Body of pancreas (tissue), 4 donors: ENCODE results near the gene ANGPTL8. TPM values are rescaled to one million over a fixed set of nuclear protein-coding genes. Genes with fewer than 3 reads are reported as not detected.

Source experiments
- ATAC-seq: fragments of 150-250 bp; one replicate; pipeline ENCODE4 v1.9.1; 2016
- DNase-seq, 4 donors: peaks; one replicate each; pipeline ENCODE4 v3.0.0-alpha.2; 2019
- H3K27ac ChIP-seq, 4 donors: fragments of 200-600 bp; sonication (generic); 1 replicate in 3 of 4; 2 replicates in 1 of 4; pipeline versions ENCODE4 v1.5.1 to v1.6.1; 2016 to 2019; ENCODE audit warnings: mild to moderate bottlenecking in 1 of 4, mixed read lengths in 1 of 4, moderate library complexity in 1 of 4
- H3K27me3 ChIP-seq, 2 donors: fragments of 200-600 bp; sonication (generic); one replicate each; pipeline ENCODE4 v1.6.0; 2016; ENCODE audit warnings: mild to moderate bottlenecking in 1 of 2
- H3K36me3 ChIP-seq, 2 donors: fragments of 200-600 bp; sonication (generic); replicated peaks in 1 of 2; 2 replicates each; pipeline ENCODE4 v1.5.1; 2016; ENCODE audit warnings: low read depth in 2 of 2; ENCODE audit not compliant: insufficient read depth in 1 of 2
- H3K4me1 ChIP-seq: fragments of 200-600 bp; sonication (generic); one replicate; pipeline ENCODE4 v1.6.0; 2016
- H3K4me3 ChIP-seq, 2 donors: fragments of 200-600 bp; sonication (generic); 1 replicate in 1 of 2; 2 replicates in 1 of 2; pipeline ENCODE4 v1.5.1; 2016 to 2019
- H3K9me3 ChIP-seq, 3 donors: fragments of 200-600 bp; sonication (generic); 1 replicate in 2 of 3; 2 replicates in 1 of 3; pipeline ENCODE4 v1.5.1; 2016
- POLR2A ChIP-seq, 3 donors: fragments of 450-650 bp; IDR thresholded peaks; one replicate each; pipeline ENCODE4 v1.6.1; 2016; ENCODE audit warnings: antibody characterized with exemption in 3 of 3, mild to moderate bottlenecking in 2 of 3
- WGBS, 2 donors: methylation state at CpG; one replicate each; pipeline ENCODE4 v1.1.5; 2017; 5-methylcytosine and 5-hydroxymethylcytosine counted together
- intact Hi-C: fragments of 100-400 bp; cut with DNase I; formaldehyde crosslinking; loops from one replicate; pipeline ENCODE4 v1.15.1; 2023
- total RNA-seq, 2 donors: library from RNA; depleted of rRNA; stranded (reverse); fragments of >200 nt; gene quantifications; one replicate each; pipeline ENCODE4 v1.1.0, GENCODE V29; 2016
- TF ChIP-seq, protein P1 (sequence below), 7 experiments: fragments of 450-650 bp in 4 of 7; fragments of 200-600 bp in 3 of 7; sonication (generic) in 3 of 7; IDR thresholded peaks; one replicate each; pipeline ENCODE4 v1.5.1; 2016 to 2019; ENCODE audit warnings: antibody characterized with exemption in 7 of 7

The ANGPTL8 gene
- total RNA-seq, 2 donors from 2014 or later: not detected

DNA sequence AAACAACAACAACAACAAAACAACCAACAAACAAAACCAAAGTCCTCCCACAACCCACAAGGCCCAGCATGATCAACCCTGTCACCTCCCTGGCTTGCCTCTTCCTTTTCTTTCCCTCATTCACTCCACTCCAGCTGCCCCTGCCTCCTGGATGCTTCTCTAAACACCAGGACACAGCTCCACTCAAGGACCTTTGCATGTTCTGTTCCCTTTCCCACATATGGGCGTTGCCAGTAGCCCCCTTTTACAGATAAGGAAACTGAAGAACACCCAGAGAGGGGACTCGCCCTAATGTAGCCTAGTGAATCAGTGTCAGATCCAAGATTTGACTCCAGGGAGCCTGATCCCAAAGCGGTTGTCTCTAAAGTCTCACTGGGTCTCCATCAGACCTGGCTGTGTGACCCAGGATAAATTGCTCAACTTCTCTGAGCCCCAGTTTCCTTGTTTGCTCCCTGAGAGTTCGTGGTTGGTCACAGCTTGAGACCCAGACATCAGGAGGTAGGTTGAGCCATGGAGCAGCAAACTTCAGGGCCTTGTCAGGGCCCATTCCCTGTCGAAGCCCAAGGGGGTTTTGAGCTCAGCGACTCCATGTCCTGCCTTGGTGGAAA, 25.9 kb downstream of the ANGPTL8 start:
- Histone ChIP-seq H3K36me3 (no peaks in the 10 kb centered on the region), H3K27ac (peak overlapping the region; percentile 9 to 61 (median 30)), H3K4me3 (no peak overlapping the region), H3K9me3 (no peaks in the 10 kb centered on the region), H3K4me1 (peaks cover 27% of the 10 kb centered on the region), H3K27me3 (no peaks in the 10 kb centered on the region)
- no peak for DNase-seq
- intact Hi-C loops: no loop called here
- TF ChIP-seq POLR2A (IDR thresholded peaks at IDR 0.05): no peak
- TF ChIP-seq, protein P1, sequence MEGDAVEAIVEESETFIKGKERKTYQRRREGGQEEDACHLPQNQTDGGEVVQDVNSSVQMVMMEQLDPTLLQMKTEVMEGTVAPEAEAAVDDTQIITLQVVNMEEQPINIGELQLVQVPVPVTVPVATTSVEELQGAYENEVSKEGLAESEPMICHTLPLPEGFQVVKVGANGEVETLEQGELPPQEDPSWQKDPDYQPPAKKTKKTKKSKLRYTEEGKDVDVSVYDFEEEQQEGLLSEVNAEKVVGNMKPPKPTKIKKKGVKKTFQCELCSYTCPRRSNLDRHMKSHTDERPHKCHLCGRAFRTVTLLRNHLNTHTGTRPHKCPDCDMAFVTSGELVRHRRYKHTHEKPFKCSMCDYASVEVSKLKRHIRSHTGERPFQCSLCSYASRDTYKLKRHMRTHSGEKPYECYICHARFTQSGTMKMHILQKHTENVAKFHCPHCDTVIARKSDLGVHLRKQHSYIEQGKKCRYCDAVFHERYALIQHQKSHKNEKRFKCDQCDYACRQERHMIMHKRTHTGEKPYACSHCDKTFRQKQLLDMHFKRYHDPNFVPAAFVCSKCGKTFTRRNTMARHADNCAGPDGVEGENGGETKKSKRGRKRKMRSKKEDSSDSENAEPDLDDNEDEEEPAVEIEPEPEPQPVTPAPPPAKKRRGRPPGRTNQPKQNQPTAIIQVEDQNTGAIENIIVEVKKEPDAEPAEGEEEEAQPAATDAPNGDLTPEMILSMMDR (IDR thresholded peaks at IDR 0.05): no peak
- 62 to 80% methylated on average over 3 to 6 of the region's 6 CpGs for WGBS, 2 donors
- no peak for ATAC-seq

DNA sequence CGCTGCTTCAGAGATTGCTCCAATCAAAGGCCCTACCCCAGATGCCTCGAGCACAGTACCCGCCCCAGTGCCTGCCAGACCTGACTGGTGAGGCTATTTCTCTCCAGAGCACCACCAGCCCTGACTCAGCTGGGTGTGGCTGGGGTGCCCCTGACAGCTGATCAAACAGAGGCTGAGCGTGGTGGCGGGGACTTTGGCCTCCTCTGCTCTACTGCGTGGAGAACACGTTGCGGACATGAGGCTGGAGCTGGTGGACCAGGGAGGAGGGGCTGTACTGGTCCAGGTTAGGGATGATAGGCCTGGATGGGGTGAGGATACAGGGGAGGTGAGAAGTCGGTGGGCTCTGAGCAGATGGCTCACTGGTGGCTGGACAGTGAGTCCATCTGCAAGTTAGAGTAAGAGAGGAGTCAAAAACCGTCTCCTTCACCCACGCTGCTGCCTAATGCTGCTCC, 26.4 kb downstream of the ANGPTL8 start:
- Histone ChIP-seq H3K9me3 (no peaks in the 10 kb centered on the region), H3K27me3 (no peaks in the 10 kb centered on the region), H3K27ac (peak overlapping the region; percentile 9 to 61 (median 30)), H3K4me3 (no peak overlapping the region), H3K36me3 (no peaks in the 10 kb centered on the region), H3K4me1 (peaks cover 27% of the 10 kb centered on the region)
- peak; percentile 76 to 93 (median 86) for DNase-seq
- ATAC-seq: peak; percentile 79
- intact Hi-C loops: no loop called here
- TF ChIP-seq, protein P1 (IDR thresholded peaks at IDR 0.05): no peak
- TF ChIP-seq POLR2A (IDR thresholded peaks at IDR 0.05): peak in 2 of 3 donors; percentile 41 to 44
- WGBS, 2 donors: 38 to 64% methylated on average over 6 to 11 of the region's 11 CpGs

DNA sequence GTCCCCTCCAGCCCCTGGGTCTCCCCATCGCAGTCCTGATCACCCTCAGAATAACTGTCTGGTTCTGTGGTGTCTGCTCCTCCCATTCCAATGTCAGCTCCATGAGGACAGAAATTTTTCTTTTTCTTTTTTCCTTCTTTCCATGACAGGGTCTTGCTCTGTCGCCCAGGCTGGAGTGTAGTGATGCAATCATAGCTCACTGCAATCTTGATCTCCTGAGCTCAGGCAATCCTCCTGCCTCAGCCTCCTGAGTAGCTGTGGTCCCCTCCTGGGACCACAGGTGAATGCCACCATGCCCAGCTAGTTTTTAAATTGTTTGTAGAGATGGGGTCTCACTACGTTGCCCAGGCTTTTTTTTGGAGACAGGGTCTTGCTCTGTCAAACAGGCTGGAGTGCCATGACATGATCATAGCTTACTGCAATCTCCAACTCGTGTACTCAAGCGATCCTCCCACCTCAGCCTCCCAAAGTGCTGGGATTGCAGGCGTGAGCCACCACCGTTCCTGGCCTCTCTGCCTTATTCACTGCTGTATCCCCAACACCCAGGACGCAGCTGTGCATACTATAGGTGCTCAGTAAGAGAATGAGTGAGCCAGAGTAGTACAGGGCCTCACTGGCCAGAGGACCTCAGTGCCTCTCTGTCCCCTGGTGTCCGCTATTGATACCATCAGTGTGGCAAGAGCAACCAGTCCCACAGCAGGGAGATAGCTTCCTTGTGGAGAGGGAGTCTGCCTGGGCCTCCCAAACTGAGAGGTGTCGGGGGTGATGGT, 28.1 kb downstream of the ANGPTL8 start:
- 89 to 94% methylated on average over 9 to 10 of the region's 10 CpGs for WGBS, 2 donors

DNA sequence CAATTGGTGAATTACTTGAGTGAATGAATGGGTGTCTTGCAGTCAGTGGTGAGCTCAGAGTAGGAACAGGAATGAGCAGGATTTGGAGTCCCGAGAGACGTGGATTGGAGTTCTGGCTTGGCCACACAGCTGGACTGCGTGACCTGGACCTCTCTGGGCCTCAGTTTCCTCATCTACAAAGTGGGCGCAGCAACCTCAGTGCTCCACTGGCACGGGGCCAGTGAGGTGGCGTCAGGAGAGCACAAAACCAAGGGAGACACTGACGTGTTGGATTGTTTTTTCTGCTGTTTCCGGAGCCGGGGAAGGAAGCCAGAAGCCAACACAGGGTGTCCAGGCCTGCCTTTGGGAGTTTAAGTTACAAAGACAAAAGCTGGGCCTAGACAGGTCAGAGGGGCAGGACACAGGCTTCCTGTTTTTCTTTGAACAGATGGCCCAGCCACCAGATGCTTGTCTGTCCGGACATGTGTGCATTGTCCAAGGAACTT, 29.4 kb downstream of the ANGPTL8 start:
- ATAC-seq (peak; percentile 22), DNase-seq (peak in 3 of 4 donors; percentile 38 to 53 (median 41))
- Histone ChIP-seq H3K27ac (peak overlapping the region in 2 of 4 donors; percentile 36 to 37), H3K4me3 (no peak overlapping the region), H3K27me3 (no peaks in the 10 kb centered on the region), H3K4me1 (peaks cover 13% of the 10 kb centered on the region), H3K9me3 (no peaks in the 10 kb centered on the region), H3K36me3 (no peaks in the 10 kb centered on the region)
- intact Hi-C loops: no loop called here
- 61 to 63% methylated on average over 10 of the region's 10 CpGs for WGBS, 2 donors
- TF ChIP-seq POLR2A (IDR thresholded peaks at IDR 0.05): no peak
- TF ChIP-seq, protein P1 (IDR thresholded peaks at IDR 0.05): no peak

More for the DNA sequence above, 28.1 kb downstream of the ANGPTL8 start:
- Histone ChIP-seq H3K36me3 (no peaks in the 10 kb centered on the region), H3K4me3 (no peak overlapping the region), H3K27me3 (no peaks in the 10 kb centered on the region), H3K27ac (no peak overlapping the region), H3K4me1 (peaks cover 19% of the 10 kb centered on the region), H3K9me3 (no peaks in the 10 kb centered on the region)
- TF ChIP-seq, protein P1 (IDR thresholded peaks at IDR 0.05): no peak
- no peak for TF ChIP-seq POLR2A (IDR thresholded peaks at IDR 0.05)
- DNase-seq (no peak), ATAC-seq (no peak)
- intact Hi-C loops: no loop called here
